GM13976 (cell line): Measurements from ENCODE around the gene ACTN2.

Experiments used
- DNase-seq: peaks from one replicate; pipeline ENCODE4 v3.0.0; 2012; ENCODE audit warnings: low spot score
- CTCF ChIP-seq: IDR thresholded peaks from 2 replicates; pipeline ENCODE4 v1.5.1; 2012; ENCODE audit warnings: borderline replicate concordance, mild to moderate bottlenecking; ENCODE audit not compliant: insufficient read depth; ENCODE audit errors: extremely low read depth, missing control alignments, control extremely low read depth
- in situ Hi-C: fragments of 300-500 bp; cut with MboI; formaldehyde crosslinking; loops from one replicate; pipeline ENCODE4 v1.12.0; 2022; ENCODE audit warnings: low sequenced_read_pairs, mixed read lengths, inconsistent platforms; ENCODE audit not compliant: unreplicated experiment

ACTN2 gene

GRCh38 chr1:236718328-236718727 is 32.0 kb downstream of the ACTN2 start:
- no peak for DNase-seq
- TF ChIP-seq CTCF = no peak
- in situ Hi-C loops = no loop called here

- no peak for TF ChIP-seq CTCF
- DNase-seq = no peak
- in situ Hi-C loops = no loop called here
Measured at GRCh38 chr1:236720206-236720605, 33.9 kb downstream of the ACTN2 start.

- DNase-seq = no peak
- in situ Hi-C loops = no loop called here
Measured at GRCh38 chr1:236720611-236721010, 34.3 kb downstream of the ACTN2 start.

DNA sequence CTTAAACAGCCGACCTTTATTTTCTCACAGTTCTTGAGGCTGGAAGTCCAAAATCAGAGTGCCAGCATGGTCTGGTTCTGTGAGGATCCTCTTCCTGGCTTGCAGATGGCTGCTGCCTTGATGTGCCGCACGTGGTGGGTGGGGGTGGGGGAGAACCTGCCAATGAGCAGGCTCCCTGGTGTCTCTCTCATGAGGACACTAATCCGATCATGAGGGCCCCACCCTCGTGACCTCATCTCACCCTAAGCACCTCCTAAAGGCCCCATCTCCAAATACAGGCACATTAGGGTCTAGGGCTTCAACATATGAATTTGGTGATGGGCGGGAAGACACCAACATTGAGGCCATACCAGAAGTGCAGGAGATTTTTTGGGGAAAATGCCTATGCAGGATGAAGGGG is 37.8 kb downstream of the ACTN2 start:
- no peak for TF ChIP-seq CTCF
- in situ Hi-C loops = no loop called here
- DNase-seq = no peak

More at GRCh38 chr1:236720611-236721010, 34.3 kb downstream of the ACTN2 start:
- no peak for TF ChIP-seq CTCF

DNA sequence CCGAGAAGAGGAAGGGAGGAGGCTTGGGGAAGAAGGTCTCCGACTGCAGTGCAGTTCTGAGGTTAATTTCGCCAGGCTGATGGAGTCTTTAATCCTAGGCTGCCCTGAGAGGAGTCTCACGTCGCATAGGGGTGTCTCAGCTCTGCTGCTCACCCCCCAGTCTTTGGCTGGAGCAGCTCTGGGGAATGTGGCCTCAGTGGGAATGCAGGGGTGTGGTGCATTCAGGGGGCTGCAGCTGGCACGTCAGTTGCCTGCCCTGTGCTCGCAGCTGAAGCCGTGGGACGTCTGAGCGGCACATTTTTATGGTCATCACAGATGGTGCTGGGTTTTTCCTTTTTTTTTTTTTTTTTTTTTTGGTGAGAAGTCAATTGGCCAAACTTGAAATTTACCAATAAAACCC is 38.2 kb downstream of the ACTN2 start:
- no peak for TF ChIP-seq CTCF
- DNase-seq = no peak
- in situ Hi-C loops = no loop called here

DNA sequence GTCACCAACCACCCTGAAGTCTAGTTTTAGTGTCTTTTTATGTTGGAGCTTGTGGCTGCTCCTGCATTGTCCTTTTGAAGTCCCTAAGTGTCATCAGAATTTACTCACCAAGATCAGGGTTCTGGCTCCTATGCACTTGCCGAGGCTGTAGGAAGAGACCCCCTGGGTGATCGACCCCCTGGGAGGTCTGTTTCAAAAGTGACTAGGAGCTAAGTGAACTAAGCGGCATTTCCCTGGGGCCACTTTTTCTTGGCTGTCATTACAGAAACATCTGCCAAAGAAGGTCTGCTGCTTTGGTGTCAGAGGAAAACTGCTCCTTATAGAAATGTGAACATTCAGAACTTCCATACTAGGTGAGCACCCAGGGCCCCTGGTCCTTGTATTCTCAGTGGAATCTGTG is 39.4 kb downstream of the ACTN2 start:
- in situ Hi-C loops = no loop called here
- TF ChIP-seq CTCF = no peak
- DNase-seq = no peak

DNA sequence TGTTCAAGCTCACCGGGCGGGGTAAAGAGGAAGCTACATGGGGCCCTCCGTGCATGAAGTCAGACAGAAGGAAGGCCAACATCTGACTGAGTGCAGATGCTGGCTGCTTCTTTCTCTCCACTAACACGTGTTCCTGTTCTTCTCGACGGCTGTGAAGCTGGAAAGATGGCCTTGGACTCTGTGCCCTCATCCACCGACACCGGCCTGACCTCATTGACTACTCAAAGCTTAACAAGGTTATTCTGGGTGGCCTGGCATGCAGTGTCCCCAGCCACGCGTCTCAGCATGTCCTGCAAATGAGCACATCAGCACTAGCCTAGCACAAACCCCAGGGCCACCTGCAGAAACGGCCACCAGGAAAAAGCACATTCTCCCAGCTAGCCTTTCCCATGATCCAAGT is 41.2 kb downstream of the ACTN2 start:
- in situ Hi-C loops = no loop called here
- no peak for TF ChIP-seq CTCF
- DNase-seq = no peak
